Naive thymus-derived CD4-positive, alpha-beta T cell (primary cell): ENCODE data around the gene HDAC1. TPM values are rescaled to one million over a fixed set of nuclear protein-coding genes. Genes with fewer than 3 reads are reported as not detected.

Source experiments
- ATAC-seq: fragments of 150-1000 bp; cut with Tn5 transposase; 2 replicates; pipeline ENCODE4 v1.10.0; 2021; ENCODE audit warnings: mild to moderate bottlenecking, moderate library complexity
- CTCF ChIA-PET: fragments of 350-600 bp; sonication (Branson Sonifier 250); formaldehyde crosslinking; loops from one replicate; lab custom pipeline; 2021; ENCODE audit warnings: antibody characterized with exemption; lab: Charles Lee
- POLR2A ChIA-PET: fragments of 350-600 bp; sonication (Branson Sonifier 250); formaldehyde crosslinking; loops from one replicate; lab custom pipeline; 2021; ENCODE audit warnings: antibody characterized with exemption, inconsistent platforms; lab: Charles Lee
- DNase-seq, 9 donors: peaks; one replicate each; pipeline versions ENCODE4 v3.0.0 to v3.0.0-alpha.2; 2020 to 2022; ENCODE audit warnings: mixed read lengths in 1 of 9
- H3K27ac ChIP-seq: one replicate; pipeline ENCODE4 v1.7.0; 2013; ENCODE audit warnings: mild to moderate bottlenecking, low read depth, low read length, moderate library complexity
- H3K27me3 ChIP-seq, 2 donors: one replicate each; pipeline ENCODE4 v1.7.0; 2013; ENCODE audit warnings: low read length in 2 of 2, mild to moderate bottlenecking in 2 of 2, moderate library complexity in 2 of 2; ENCODE audit not compliant: control insufficient read depth in 2 of 2, insufficient read depth in 2 of 2
- H3K36me3 ChIP-seq, 3 experiments: 1 replicate in 2 of 3; 2 replicates in 1 of 3; pipeline ENCODE4 v1.7.0; 2013; ENCODE audit warnings: low read length in 3 of 3, mild to moderate bottlenecking in 3 of 3, moderate library complexity in 1 of 3; ENCODE audit not compliant: insufficient read depth in 3 of 3, control insufficient read depth in 2 of 3
- H3K4me1 ChIP-seq, 2 donors: one replicate each; pipeline ENCODE4 v1.7.0; 2013; ENCODE audit warnings: low read length in 2 of 2, mild to moderate bottlenecking in 2 of 2, moderate library complexity in 1 of 2; ENCODE audit not compliant: control insufficient read depth in 2 of 2, insufficient read depth in 2 of 2
- H3K4me3 ChIP-seq: 2 replicates; pipeline ENCODE4 v1.7.0; 2013; ENCODE audit warnings: mild to moderate bottlenecking, low read length
- H3K9me3 ChIP-seq, 3 experiments: 1 replicate in 2 of 3; 2 replicates in 1 of 3; pipeline ENCODE4 v1.7.0; 2013; ENCODE audit warnings: low read length in 3 of 3; ENCODE audit not compliant: control insufficient read depth in 2 of 3
- H3K27ac Mint-ChIP-seq, 9 donors: one replicate each; pipeline ENCODE4 v1.8.0; 2020 to 2022; ENCODE audit warnings: mixed read lengths in 9 of 9, mild to moderate bottlenecking in 8 of 9, moderate library complexity in 5 of 9, inconsistent platforms in 2 of 9
- H3K27me3 Mint-ChIP-seq, 5 donors: one replicate each; pipeline ENCODE4 v1.8.0; 2021 to 2022; ENCODE audit warnings: mixed read lengths in 5 of 5, mild to moderate bottlenecking in 1 of 5
- H3K36me3 Mint-ChIP-seq, 5 donors: one replicate each; pipeline ENCODE4 v1.8.0; 2020 to 2022; ENCODE audit warnings: mixed read lengths in 5 of 5, mild to moderate bottlenecking in 3 of 5, inconsistent platforms in 1 of 5
- H3K4me1 Mint-ChIP-seq, 7 donors: one replicate each; pipeline ENCODE4 v1.8.0; 2020 to 2022; ENCODE audit warnings: mixed read lengths in 7 of 7, mild to moderate bottlenecking in 3 of 7, inconsistent platforms in 1 of 7
- H3K4me3 Mint-ChIP-seq, 10 donors: one replicate each; pipeline ENCODE4 v1.8.0; 2020 to 2022; ENCODE audit warnings: mild to moderate bottlenecking in 10 of 10, mixed read lengths in 10 of 10, moderate library complexity in 6 of 10, inconsistent platforms in 2 of 10
- H3K9me3 Mint-ChIP-seq, 11 donors: one replicate each; pipeline ENCODE4 v1.8.0; 2020 to 2022; ENCODE audit warnings: mixed read lengths in 11 of 11, mild to moderate bottlenecking in 4 of 11, inconsistent platforms in 1 of 11, moderate library complexity in 1 of 11
- intact Hi-C, 2 donors: fragments of 100-400 bp; cut with micrococcal nuclease; formaldehyde crosslinking; loops; one replicate each; pipeline ENCODE4 v1.15.1; 2023
- polyA plus RNA-seq, 2 donors: library from polyadenylated mRNA; unstranded; fragments of 300-500 nt; fragmentation: Illumina TruSeq; gene quantifications; one replicate each; pipeline ENCODE4 v1.2.3, GENCODE V29; 2021
- total RNA-seq, 6 experiments: library from RNA in 5 of 6; stranded (reverse) in 5 of 6; gene quantifications; 1 replicate in 5 of 6; 2 replicates in 1 of 6; pipeline ENCODE4 v1.2.3 and lab custom pipeline; 2021 to 2026

The HDAC1 gene
- total and polyA plus RNA-seq, 7 experiments from 2014 or later = 81.8 to 209 (median 174) TPM

DNA sequence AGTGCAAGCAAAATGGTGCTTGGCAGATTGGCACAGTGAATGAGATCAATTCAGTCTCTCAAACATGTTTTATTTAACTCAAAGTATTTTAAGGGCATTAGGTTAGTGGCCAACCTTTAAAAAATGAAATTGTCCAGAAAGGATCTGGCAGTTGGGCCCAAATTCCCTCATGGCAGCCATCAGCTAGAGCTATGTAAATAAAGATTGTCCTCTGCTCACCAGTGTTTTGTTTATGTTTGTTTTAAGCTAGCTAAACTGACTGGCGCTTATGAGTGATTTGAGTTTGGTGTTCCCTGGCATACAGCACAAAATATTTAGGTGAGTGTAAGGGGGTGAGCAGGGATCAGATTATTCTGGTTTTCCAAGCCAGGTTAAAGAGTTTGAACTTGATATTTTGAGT, 18.1 kb downstream of the HDAC1 start:
- Mint-ChIP-seq H3K36me3 (peaks cover 3 to 31% (median 23%) of the 10 kb centered on the region in 5 donors), H3K27me3 (no peaks in the 10 kb centered on the region), H3K27ac (peak overlapping the region in 8 of 9 donors; percentile 62 to 89 (median 74)), H3K4me1 (peaks cover 37 to 84% (median 71%) of the 10 kb centered on the region in 7 donors), H3K9me3 (peaks cover 0 to 4% (median 0%) of the 10 kb centered on the region in 11 donors), H3K4me3 (peak overlapping the region in 5 of 10 donors; percentile 1 to 49 (median 9))
- H3K27ac ChIP-seq = no peak overlapping the region
- intact Hi-C loops = no loop called here
- no peaks in the 10 kb centered on the region for H3K27me3 ChIP-seq
- ChIA-PET CTCF (no interaction called here), POLR2A (interaction anchor here (0.5 to 2.6 kb wide), 5 partner anchors 12 to 64 kb away, joined by 3 to 8 read pairs (median 4); partner anchors contain the start of gene MARCKSL1)
- H3K9me3 ChIP-seq = no peaks in the 10 kb centered on the region
- ATAC-seq (no peak), DNase-seq (no peak)
- peaks cover 3 to 26% (median 15%) of the 10 kb centered on the region in 3 experiments for H3K36me3 ChIP-seq
- no peak overlapping the region for H3K4me3 ChIP-seq
- H3K4me1 ChIP-seq = peaks cover 3 to 22% of the 10 kb centered on the region in 2 donors

DNA sequence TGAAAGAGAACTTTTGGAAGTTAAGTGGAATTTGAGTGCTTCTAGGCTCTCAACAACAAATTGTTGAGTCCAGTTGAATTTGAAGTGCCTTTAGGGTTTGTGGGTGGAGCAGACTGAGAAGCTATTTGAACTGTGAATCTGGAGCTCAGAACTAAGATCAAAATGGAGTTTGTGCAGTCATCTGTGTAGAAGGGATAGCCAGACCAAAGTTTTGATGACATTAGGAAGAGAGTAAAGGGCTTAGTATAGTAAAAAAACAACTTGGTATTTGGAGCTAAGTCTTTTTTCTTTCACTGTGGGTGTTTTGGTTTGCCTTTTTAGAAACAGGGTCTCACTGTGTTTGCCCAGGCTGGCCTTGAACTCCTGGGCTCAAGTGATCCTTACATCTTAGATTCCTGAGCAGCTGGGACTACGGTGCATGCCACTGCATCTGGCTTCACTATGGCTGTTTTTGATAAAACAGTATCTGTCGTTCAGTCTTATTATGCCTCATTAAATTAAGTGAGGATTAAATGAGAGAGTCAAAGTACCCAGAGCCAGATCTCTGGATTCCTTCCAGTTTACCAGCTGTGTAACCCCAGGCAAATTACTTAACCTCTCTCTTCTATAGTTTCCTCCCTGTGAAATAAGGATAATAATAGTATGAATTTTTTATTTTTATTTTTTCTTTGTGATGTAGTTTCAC, 20.0 kb downstream of the HDAC1 start:
- intact Hi-C loops = no loop called here
- ATAC-seq (no peak), DNase-seq (no peak)
- Histone ChIP-seq H3K36me3 (peaks cover 0 to 16% (median 5%) of the 10 kb centered on the region in 3 experiments), H3K27me3 (no peaks in the 10 kb centered on the region), H3K27ac (no peak overlapping the region), H3K4me3 (no peak overlapping the region), H3K9me3 (no peaks in the 10 kb centered on the region), H3K4me1 (peaks cover 3 to 22% of the 10 kb centered on the region in 2 donors)
- ChIA-PET POLR2A (interaction anchor here (1.0 to 2.6 kb wide), 6 partner anchors 10 to 82 kb away, joined by 3 to 8 read pairs (median 4); partner anchors contain the start of genes BSDC1 and MARCKSL1), CTCF (interaction anchor here (0.8 kb wide), 1 partner anchor 22 kb away, joined by 3 read pairs; no protein-coding TSS in a partner anchor)
- Mint-ChIP-seq H3K4me3 (peak overlapping the region in 5 of 10 donors; percentile 9 to 55 (median 41)), H3K27me3 (no peaks in the 10 kb centered on the region), H3K36me3 (peaks cover 7 to 28% (median 14%) of the 10 kb centered on the region in 5 donors), H3K9me3 (no peaks in the 10 kb centered on the region), H3K4me1 (peaks cover 40 to 77% (median 70%) of the 10 kb centered on the region in 7 donors), H3K27ac (peak overlapping the region; percentile 3 to 93 (median 78))

DNA sequence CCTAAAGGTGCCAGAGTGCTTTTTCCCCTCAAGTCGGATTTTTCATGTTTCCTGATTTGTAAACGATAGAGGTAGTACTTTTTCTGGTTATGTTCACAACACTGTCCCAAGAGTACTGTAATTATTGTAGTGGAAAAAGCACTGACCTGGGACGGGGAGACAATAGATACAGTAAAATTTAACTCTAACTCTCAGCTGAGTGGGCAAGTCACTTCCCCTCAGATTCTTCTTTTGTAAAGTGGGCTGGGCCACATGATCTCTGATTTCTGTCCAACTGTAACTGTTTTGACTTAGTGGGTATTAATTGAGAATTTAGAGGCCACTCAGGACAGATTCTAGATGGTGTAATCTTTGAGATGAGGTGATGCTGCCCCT, 25.0 kb downstream of the HDAC1 start:
- H3K27ac Mint-ChIP-seq = peak overlapping the region in 8 of 9 donors; percentile 30 to 81 (median 58)
- peaks cover 20 to 24% of the 10 kb centered on the region in 2 donors for H3K4me1 ChIP-seq
- intact Hi-C loops = no loop called here

DNA sequence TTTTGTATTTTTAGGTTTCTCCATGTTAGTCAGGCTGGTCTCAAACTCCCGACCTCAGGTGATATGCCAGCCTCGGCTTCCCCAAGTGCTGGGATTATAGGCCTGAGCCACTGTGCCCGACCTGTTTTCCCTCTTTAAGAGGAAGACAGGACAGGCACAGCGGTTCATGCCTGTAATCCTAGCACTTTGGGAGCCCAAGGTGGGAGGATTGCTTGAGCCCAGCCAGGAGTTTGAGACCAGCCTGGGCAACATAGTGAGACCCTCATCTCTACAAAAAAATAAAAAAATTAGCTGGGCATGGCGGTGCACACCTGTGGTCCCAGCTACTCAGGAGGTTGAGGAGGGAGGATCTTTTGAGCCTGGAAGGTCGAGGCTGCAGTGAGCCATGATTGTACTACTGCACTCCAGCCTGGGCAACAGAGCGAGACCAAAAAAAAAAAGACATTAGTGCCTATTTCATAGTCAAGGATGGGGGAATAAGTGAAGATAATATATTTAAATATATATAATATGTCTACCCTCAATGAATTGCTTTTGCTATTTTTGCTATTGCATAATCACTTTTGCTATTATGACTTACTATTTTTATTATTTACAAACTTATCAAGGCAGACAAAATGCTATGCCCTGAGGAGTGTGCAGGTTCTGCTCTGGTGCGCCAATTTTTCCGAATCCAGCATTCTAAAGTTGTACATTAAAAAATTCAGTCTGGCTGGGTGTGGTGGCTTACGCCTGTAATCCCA, 26.4 kb downstream of the HDAC1 start:
- peaks cover 29 to 63% (median 46%) of the 10 kb centered on the region in 7 donors for H3K4me1 Mint-ChIP-seq
- intact Hi-C loops = no loop called here
- H3K36me3 ChIP-seq = peaks cover 0 to 20% (median 5%) of the 10 kb centered on the region in 3 experiments
- CTCF ChIA-PET = interaction anchor here (1.2 kb wide), 1 partner anchor 102 kb away, joined by 5 read pairs; no protein-coding TSS in a partner anchor
- POLR2A ChIA-PET = interaction anchor here (1.1 to 1.7 kb wide), 3 partner anchors 17 to 27 kb away, joined by 3 to 4 read pairs (median 3); partner anchors contain the start of gene MARCKSL1
- H3K4me3 ChIP-seq = no peak overlapping the region
- H3K36me3 Mint-ChIP-seq = peaks cover 8 to 19% (median 10%) of the 10 kb centered on the region in 5 donors
- ATAC-seq (no peak), DNase-seq (no peak)
- H3K27me3 Mint-ChIP-seq = no peaks in the 10 kb centered on the region
- no peaks in the 10 kb centered on the region for H3K9me3 ChIP-seq
- no peaks in the 10 kb centered on the region for H3K27me3 ChIP-seq
- H3K4me3 Mint-ChIP-seq = no peak overlapping the region
- no peaks in the 10 kb centered on the region for H3K9me3 Mint-ChIP-seq
- peak overlapping the region in 8 of 9 donors; percentile 33 to 88 (median 74) for H3K27ac Mint-ChIP-seq
- H3K27ac ChIP-seq = peak overlapping the region; percentile 40
- peaks cover 33% of the 10 kb centered on the region in 2 donors for H3K4me1 ChIP-seq

More for the DNA sequence above, 25.0 kb downstream of the HDAC1 start:
- Mint-ChIP-seq H3K4me3 (no peak overlapping the region), H3K4me1 (peaks cover 18 to 55% (median 39%) of the 10 kb centered on the region in 7 donors), H3K27me3 (no peaks in the 10 kb centered on the region), H3K36me3 (peaks cover 8 to 19% (median 10%) of the 10 kb centered on the region in 5 donors), H3K9me3 (no peaks in the 10 kb centered on the region)
- Histone ChIP-seq H3K27me3 (no peaks in the 10 kb centered on the region), H3K27ac (no peak overlapping the region), H3K4me3 (no peak overlapping the region), H3K9me3 (no peaks in the 10 kb centered on the region), H3K36me3 (peaks cover 0 to 20% (median 5%) of the 10 kb centered on the region in 3 experiments)
- POLR2A ChIA-PET = interaction anchor here (0.7 to 1.7 kb wide), 4 partner anchors 16 to 89 kb away, joined by 3 to 4 read pairs (median 3); no protein-coding TSS in a partner anchor
- no peak for ATAC-seq
- DNase-seq = no peak
- CTCF ChIA-PET = interaction anchor here (1.2 kb wide), 1 partner anchor 101 kb away, joined by 5 read pairs; no protein-coding TSS in a partner anchor

DNA sequence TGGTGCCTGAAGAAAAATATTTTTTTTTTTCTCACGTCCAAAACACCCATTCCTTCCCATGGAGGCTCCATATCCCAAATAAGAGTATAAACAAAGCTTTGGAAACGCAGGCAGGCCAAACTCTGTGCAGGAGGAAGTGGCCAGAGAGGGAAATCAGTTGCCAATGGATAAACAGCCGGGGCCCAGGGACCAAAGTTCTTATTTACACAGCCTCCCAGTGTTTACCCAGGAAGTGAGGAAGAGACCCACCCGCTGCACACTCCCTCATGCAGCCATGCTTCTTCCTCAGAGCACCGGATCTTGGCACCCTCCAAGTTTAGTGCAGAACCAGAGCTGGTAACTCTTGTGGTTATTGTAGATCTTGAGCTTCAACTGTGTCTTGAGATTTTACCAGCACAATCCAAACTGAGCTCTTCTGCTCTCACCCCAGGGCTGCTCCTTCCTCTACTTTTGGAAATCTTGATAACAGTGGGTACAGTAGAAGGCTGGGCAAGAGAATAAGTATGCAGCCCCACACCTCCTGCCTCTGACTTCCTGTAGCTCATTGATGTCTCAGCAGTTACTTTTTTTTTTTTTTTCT, 29.9 kb downstream of the HDAC1 start:
- H3K36me3 Mint-ChIP-seq = peaks cover 2 to 20% (median 13%) of the 10 kb centered on the region in 5 donors
- H3K9me3 Mint-ChIP-seq = no peaks in the 10 kb centered on the region
- H3K4me3 Mint-ChIP-seq = peak overlapping the region; percentile 58 to 85 (median 74)
- H3K36me3 ChIP-seq = peaks cover 1 to 35% (median 8%) of the 10 kb centered on the region in 3 experiments
- CTCF ChIA-PET = interaction anchor here (0.6 to 2.3 kb wide), 14 partner anchors 11 to 106 kb away, joined by 3 to 12 read pairs (median 4); partner anchors contain the start of genes HDAC1 and LCK
- H3K27ac Mint-ChIP-seq = peak overlapping the region; percentile 62 to 96 (median 94)
- peaks cover 27 to 69% (median 47%) of the 10 kb centered on the region in 7 donors for H3K4me1 Mint-ChIP-seq
- no peaks in the 10 kb centered on the region for H3K27me3 ChIP-seq
- H3K4me1 ChIP-seq = peaks cover 33 to 46% of the 10 kb centered on the region in 2 donors
- peak overlapping the region; percentile 58 for H3K27ac ChIP-seq
- DNase-seq (peak in 7 of 9 donors; percentile 37 to 73 (median 57)), ATAC-seq (peak; percentile 90)
- no peaks in the 10 kb centered on the region for H3K27me3 Mint-ChIP-seq
- POLR2A ChIA-PET = interaction anchor here (0.5 to 6.0 kb wide), 34 partner anchors 10 to 308 kb away, joined by 3 to 78 read pairs (median 5); partner anchors contain the start of genes BSDC1, FAM167B, HDAC1 and KHDRBS1
- no peaks in the 10 kb centered on the region for H3K9me3 ChIP-seq
- intact Hi-C loops = loop anchor here in 1 of 2 donors (1.0 to 2.0 kb wide), 4 partner anchors 13 to 71 kb away; partner anchors contain the start of genes HDAC1 and LCK
- peak overlapping the region; percentile 33 for H3K4me3 ChIP-seq
